HG03558 (cell line): ENCODE data around the gene MOSPD3.

Source experiments
- ATAC-seq: cut with Tn5 transposase; IDR thresholded peaks from one replicate; pipeline ENCODE4 v1.9.1; 2021; ENCODE audit warnings: moderate number of reproducible peaks; ENCODE audit not compliant: unreplicated experiment; ENCODE audit errors: extremely low read depth

Gene MOSPD3

GRCh38 chr7:100589341-100589947, 22.9 kb upstream of the MOSPD3 start:
- ATAC-seq: no peak

DNA sequence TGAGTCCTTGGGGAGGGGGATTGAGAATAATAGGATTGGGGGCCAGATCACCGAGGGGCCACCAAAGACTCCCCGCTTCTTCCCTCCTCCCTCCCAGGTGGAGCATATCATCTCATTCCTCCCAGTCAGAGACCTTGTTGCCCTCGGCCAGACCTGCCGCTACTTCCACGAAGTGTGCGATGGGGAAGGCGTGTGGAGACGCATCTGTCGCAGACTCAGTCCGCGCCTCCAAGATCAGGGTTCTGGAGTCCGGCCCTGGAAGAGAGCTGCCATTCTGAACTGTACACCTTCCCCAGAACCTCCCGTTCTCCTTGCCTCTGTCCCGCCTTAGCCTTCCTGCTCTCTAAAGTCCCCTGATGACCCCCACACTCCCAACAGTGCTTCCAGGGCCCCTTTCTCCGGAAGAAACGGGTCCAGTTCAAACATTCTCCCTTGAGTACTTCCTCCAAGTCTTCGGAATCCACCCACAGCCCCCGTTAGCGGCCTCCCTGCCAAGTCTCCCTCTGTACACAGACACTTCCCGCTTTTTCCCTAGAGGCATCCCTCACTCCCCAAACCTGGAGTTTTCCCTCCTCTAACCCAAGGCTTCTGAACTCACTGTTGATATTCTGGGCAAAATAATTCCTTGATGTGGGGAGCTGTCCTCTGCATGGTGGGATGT, 22.1 kb upstream of the MOSPD3 start:
- ATAC-seq: no peak

DNA sequence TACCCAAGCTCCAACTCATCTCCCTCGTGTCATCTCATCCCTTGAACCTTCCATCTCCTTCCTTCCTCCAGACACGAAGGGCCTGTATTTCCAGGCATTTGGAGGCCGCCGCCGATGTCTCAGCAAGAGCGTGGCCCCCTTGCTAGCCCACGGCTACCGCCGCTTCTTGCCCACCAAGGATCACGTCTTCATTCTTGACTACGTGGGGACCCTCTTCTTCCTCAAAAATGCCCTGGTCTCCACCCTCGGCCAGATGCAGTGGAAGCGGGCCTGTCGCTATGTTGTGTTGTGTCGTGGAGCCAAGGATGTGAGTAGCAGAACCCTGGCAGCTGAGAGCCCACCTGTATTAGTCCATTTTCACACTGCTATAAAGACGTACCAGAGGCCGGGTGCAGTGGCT, 20.7 kb upstream of the MOSPD3 start:
- no peak for ATAC-seq

DNA sequence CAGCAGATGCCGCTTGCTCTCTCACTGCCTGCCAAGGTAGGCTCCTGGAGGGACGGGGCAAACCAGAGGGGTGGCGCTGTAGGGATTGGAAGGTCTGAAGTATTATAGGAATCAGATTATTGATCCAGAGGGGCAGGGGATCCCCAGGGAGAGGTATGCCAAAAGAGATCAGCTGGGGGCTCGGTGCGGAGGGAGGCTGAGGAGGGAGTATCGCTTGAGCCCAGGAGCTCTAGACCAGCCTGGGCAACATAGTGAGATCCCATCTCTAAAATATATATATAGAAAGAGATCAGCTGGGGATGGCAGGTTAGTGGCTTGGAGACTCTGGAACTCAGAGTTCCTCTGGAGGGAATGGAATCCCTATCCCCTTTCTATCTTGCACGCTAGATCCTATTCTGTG, 17.2 kb upstream of the MOSPD3 start:
- ATAC-seq: no peak

GRCh38 chr7:100598425-100598824, 13.9 kb upstream of the MOSPD3 start:
- no peak for ATAC-seq

DNA sequence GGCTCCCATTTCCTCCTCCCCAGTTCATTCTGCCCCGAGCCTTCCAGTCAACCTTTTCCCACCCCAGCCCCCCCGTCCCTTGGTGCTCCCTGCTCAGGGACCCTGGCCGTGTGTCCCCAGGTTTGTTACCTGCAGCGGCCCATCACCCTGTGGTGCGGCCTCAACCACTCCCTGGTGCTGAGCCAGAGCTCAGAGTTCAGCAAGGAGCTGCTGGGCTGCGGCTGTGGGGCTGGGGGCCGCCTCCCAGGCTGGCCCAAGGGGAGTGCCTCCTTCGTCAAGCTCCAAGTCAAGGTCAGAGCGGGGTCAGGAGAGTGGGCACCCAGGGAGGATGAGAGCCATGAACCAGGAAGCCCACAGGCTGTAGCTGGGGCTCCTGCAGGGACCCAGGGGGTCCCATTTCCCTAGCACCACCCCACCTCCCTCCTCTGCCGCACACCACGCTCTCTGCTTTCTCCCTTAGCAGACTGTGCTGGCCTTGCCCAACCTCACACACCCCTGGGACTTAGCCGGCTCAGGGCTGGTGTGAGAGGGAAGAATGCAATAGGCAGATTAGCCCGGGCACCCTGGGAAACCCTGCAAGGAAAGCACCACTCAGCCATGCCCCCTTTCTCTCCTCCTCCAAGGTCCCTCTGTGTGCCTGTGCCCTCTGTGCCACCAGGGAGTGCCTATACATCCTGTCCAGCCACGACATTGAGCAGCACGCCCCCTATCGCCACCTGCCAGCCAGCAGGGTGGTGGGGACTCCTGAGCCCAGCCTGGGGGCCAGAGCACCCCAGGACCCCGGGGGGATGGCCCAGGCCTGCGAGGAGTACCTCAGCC, 12.2 kb upstream of the MOSPD3 start:
- no peak for ATAC-seq

DNA sequence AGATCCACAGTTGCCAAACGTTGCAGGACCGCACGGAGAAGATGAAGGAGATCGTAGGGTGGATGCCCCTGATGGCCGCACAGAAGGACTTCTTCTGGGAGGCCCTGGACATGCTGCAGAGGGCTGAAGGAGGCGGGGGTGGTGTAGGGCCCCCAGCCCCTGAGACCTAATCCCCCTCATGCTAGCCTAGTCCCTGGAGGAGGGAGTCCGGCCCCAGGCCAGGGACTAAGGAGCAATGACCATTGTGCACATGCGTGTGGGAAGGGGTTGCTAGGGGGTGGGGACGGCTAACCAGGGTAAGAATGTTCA, 11.7 kb upstream of the MOSPD3 start:
- ATAC-seq: no peak

DNA sequence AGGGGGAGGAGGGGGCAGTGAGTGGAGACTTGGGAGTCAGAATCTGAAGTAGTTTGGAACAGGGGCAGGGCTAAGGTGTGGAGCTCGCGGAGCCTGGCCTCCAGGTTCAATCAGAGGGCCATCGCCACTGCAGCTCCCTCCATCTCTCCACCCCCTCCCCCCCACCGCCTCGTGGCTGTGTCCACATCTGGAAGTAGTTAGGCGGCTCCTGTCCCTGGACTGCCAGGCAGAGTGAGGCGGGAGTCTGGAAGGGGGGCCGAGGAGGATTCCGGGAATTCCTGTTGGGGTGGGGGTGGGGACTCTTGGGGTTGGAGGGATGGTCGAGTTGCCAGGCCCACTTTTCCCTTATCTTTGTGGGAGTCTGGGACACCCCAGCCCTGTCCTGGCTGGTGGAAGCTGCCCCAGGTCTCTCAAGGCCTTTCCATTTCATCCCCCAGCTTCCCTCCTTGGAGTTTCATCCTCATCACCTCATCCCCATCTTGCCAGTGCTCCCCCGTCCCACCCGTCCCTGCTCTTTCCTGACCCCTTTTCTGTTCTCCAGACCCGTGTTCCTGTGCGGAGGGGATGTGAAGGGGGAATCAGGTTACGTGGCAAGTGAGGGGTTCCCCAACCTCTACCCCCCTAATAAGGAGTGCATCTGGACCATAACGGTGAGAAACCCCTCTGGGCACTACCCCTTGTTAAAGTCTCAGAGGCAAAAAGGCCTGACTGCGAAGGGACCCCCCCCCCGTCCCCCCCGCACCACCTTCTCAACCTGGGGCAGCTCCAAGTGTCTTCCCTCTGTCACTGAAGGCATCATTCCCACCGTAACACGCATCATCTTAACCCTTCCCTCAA, 9.2 kb upstream of the MOSPD3 start:
- ATAC-seq: no peak

- no peak for ATAC-seq
Measured at GRCh38 chr7:100603726-100604027, 8.7 kb upstream of the MOSPD3 start.

DNA sequence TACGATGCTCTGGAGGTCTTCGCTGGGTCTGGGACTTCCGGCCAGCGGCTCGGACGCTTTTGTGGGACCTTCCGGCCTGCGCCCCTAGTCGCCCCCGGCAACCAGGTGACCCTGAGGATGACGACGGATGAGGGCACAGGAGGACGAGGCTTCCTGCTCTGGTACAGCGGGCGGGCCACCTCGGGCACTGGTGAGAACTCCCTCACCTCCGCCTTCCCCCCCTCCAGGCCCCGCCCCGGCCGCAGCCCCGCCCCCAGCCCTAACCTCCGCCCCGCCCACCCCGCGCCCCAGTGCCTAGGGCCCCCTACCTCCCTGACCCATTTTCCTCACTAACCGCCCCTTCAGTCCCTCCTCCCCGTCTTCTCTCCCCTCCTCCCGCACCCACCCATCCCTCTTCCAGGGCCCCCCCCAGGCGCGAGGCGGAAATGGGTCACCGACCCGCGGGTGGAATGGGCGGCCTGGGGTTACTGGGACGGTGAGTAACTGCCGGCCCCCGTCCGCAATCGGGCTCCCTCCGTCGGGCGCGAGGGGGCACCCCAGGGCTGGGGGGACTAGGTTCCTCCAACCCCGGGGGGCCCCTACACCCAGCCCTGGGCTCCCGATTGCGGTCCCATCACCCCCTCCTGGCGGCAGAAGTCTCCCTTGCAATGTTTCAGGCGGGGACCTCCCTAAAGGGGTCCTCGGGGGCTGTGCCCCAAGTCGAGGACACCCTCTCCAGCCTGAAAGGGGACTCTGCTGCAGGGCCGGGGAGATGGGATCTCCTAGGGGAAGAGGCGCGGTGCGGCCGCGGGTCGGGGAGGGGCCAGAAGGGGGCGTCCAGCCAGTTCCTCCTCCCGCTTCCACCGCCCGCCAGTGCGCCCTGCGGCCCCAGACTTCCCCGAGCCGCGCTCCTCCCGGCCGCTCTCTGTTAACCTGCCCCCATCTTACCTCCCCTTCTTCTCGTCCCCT, 8.0 kb upstream of the MOSPD3 start:
- no peak for ATAC-seq

- ATAC-seq: no peak
Measured at GRCh38 chr7:100604976-100605911, 7.1 kb upstream of the MOSPD3 start.

DNA sequence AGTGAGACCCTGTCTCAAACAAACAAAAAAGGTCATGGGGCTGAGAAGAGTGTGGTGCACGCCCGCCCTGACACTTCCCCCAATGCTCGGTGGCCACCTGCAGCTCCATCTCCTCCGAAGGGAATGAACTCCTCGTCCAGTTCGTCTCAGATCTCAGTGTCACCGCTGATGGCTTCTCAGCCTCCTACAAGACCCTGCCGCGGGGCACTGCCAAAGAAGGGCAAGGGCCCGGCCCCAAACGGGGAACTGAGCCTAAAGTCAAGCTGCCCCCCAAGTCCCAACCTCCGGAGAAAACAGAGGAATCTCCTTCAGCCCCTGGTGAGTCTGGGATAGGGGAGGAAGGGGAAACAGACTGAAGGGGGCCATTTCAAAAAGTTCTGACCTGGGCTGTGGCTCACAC, 6.0 kb upstream of the MOSPD3 start:
- no peak for ATAC-seq

DNA sequence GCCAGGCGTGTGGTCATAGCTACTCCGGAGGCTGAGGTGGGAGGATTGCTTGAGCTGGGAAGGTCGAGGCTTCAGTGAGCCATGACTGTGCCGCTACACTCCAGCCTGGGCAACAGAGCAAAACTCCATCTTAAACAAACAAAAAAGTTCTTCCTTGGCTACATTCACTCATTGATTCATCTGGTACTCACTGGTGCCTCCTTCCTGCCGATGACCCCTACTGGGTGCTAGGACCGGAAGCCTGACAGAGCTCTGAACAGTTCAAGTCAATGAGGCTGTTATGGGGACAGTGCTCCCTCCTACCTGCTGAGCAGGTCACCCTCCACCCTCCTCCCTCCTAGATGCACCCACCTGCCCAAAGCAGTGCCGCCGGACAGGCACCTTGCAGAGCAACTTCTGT, 5.2 kb upstream of the MOSPD3 start:
- no peak for ATAC-seq

GRCh38 chr7:100609958-100610357, 2.4 kb upstream of the MOSPD3 start:
- ATAC-seq: no peak

- ATAC-seq: no peak
Measured at GRCh38 chr7:100612730-100613390, 520 bp downstream of the MOSPD3 start.

DNA sequence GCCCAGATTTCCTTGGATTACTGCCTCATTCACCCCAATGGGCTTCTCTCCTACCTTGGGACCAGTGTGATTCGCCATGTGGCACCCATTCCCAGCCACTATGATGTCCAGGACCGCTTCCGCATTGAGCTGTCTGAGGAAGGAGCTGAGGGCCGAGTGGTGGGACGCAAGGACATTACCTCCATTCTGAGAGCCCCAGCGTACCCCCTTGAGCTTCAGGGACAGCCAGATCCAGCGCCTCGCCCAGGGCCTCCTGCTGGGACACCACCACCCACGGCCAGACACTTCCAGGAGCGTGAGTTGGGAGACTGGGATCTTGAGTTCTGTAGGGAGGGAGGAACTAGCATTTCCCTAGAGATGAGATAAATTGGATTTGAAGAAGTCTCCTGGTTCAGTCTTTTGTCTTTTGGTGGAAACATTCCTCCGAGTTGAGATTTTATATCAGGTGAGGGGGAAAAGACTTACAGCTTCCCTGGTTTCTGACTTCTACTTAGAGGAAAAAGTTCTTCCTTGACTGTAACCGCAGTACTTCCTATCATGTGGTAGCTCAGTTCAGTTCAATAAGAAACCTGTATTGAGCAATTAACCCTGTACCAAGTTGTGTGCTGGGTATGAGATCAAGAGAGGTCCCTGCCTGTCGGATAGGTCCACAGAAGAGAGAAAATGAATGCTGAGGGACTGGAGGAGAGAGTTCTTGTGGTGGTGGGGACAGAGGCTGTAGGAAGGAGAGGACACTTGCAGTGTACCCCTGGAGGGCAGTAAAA, 1.3 kb downstream of the MOSPD3 start:
- ATAC-seq: no peak

- no peak for ATAC-seq
Measured at GRCh38 chr7:100614308-100614861, 2.0 kb downstream of the MOSPD3 start.
